ENCODE data around the gene CRYBG1.

CRYBG1 gene

GRCh38 chr6:106425382-106425781 lies 64.9 kb downstream of the CRYBG1 start:
- DNase-seq, result no peak

- no peak for DNase-seq
Observed at GRCh38 chr6:106426250-106426970, 65.9 kb downstream of the CRYBG1 start.

GRCh38 chr6:106430466-106430865 lies 69.9 kb downstream of the CRYBG1 start:
- DNase-seq, result no peak

GRCh38 chr6:106431405-106431804 lies 70.9 kb downstream of the CRYBG1 start:
- DNase-seq, result no peak

- no peak for DNase-seq
Observed at GRCh38 chr6:106431972-106432371, 71.5 kb downstream of the CRYBG1 start.

- no peak for DNase-seq
Observed at GRCh38 chr6:106434530-106434929, 74.0 kb downstream of the CRYBG1 start.

- no peak for DNase-seq
Observed at GRCh38 chr6:106439459-106439858, 78.9 kb downstream of the CRYBG1 start.

- no peak for DNase-seq
Observed at GRCh38 chr6:106440546-106440945, 80.0 kb downstream of the CRYBG1 start.

- peak; percentile 43 for DNase-seq
Observed at GRCh38 chr6:106442395-106442794, 81.9 kb downstream of the CRYBG1 start.

- DNase-seq, result peak; percentile 66
Observed at GRCh38 chr6:106444777-106445507, 84.4 kb downstream of the CRYBG1 start.

- no peak for DNase-seq
Observed at GRCh38 chr6:106445508-106445878, 85.0 kb downstream of the CRYBG1 start.

GRCh38 chr6:106446287-106446885 lies 85.9 kb downstream of the CRYBG1 start:
- DNase-seq, result peak; percentile 5

- no peak for DNase-seq
Observed at GRCh38 chr6:106446983-106447382, 86.5 kb downstream of the CRYBG1 start.

- DNase-seq, result no peak
Observed at GRCh38 chr6:106448000-106448426, 87.5 kb downstream of the CRYBG1 start.

- DNase-seq, result no peak
Observed at GRCh38 chr6:106450653-106451052, 90.1 kb downstream of the CRYBG1 start.

GRCh38 chr6:106451439-106451838 lies 90.9 kb downstream of the CRYBG1 start:
- DNase-seq, result no peak

- no peak for DNase-seq
Observed at GRCh38 chr6:106452628-106453027, 92.1 kb downstream of the CRYBG1 start.

GRCh38 chr6:106453756-106454367 lies 93.3 kb downstream of the CRYBG1 start:
- no peak for DNase-seq

- DNase-seq, result no peak
Observed at GRCh38 chr6:106456756-106457155, 96.2 kb downstream of the CRYBG1 start.

- DNase-seq, result no peak
Observed at GRCh38 chr6:106458021-106458986, 97.8 kb downstream of the CRYBG1 start.

- DNase-seq, result no peak
Observed at GRCh38 chr6:106460481-106460880, 100.0 kb downstream of the CRYBG1 start.

- no peak for DNase-seq
Observed at GRCh38 chr6:106461084-106461483, 100.6 kb downstream of the CRYBG1 start.
